Activated T-cell treated with anti-CD3 and anti-CD28 coated beads for 24 hours (primary cell): Measurements from ENCODE around the gene SYS1.

Source experiments
- DNase-seq: peaks from one replicate; pipeline ENCODE4 v3.0.0-alpha.2; 2020; ENCODE audit warnings: low read depth

SYS1 gene

DNA sequence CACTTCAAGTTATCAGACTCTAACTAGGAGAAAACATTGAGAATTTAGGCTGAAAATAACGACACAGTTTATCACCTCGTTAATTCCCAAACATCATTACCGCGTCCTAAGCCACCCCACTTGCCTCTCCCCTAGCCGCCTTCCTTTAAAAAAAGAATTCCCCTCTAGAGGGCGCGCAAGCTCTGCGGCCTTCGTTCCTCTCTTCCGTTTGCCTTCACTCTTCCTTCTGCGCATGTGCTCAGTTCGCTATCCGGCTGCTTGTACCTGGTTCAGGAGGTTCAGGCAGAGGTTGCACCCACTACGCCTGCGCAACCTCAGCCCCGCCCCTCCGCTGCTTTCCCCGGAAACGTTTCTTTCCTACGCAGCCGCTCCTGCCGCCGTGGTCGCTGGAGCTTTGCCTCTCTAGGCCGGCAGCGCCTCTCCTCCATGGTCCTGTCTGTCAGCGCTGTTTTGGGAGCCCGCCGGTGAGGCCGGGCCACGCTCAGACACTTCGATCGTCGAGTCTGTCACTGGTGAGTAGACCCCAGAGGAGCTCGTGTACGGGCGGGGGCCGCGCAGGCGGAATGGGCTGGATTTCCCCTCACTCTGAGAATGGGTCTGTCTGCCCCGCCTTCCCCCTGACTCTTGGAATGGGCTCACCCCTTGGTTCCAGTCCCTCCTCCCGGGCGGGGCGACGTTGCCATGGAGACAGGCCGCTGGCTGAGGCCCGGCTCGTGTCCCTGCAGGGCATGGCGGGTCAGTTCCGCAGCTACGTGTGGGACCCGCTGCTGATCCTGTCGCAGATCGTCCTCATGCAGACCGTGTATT, at the start of gene SYS1:
SYS1 (plus strand) TSS at position 353 of the 807 bp plus-strand sequence; CDS start at position 729, 376 bp downstream.
- DNase-seq = peak; percentile 98

DNA sequence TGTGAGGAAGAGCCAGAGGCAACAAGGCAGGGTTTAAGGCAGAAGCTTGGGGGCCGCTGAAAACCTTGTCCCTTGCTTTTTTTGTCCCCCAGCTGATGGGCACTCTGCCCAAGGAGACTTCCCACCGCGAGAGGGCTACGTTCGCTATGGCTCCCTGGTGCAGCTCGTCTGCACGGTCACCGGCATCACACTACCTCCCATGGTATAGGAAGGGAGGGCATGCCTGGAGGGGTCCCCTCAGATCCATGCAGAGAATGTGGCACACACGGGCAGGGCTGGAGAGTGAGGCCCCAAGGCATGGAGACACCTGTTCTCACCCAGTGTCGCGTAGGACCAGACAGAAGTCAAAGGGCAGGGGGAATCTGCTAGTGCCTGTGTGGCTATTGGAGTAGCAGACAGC, 49.0 kb upstream of the SYS1 start:
- DNase-seq = no peak

DNA sequence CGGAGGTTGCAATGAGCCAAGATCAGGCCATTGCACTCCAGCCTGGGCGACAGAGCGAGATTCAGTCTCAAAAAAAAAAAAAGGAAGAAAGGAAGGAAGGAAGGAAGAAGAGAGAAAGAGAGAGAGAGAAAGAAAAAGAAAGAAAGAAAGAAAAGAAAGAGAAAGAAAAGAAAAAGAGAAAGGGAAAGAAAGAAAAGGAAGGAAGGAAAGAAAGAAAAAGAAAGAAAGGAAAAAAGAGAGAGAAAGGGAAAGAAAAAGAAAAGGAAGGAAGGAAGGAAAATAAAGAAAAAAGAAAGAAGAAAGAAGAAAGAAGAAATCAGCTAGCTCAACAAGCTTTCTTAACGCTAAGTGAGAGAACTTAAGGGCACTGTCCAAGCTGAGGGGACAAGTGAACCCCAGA, 47.3 kb upstream of the SYS1 start:
- DNase-seq = no peak

DNA sequence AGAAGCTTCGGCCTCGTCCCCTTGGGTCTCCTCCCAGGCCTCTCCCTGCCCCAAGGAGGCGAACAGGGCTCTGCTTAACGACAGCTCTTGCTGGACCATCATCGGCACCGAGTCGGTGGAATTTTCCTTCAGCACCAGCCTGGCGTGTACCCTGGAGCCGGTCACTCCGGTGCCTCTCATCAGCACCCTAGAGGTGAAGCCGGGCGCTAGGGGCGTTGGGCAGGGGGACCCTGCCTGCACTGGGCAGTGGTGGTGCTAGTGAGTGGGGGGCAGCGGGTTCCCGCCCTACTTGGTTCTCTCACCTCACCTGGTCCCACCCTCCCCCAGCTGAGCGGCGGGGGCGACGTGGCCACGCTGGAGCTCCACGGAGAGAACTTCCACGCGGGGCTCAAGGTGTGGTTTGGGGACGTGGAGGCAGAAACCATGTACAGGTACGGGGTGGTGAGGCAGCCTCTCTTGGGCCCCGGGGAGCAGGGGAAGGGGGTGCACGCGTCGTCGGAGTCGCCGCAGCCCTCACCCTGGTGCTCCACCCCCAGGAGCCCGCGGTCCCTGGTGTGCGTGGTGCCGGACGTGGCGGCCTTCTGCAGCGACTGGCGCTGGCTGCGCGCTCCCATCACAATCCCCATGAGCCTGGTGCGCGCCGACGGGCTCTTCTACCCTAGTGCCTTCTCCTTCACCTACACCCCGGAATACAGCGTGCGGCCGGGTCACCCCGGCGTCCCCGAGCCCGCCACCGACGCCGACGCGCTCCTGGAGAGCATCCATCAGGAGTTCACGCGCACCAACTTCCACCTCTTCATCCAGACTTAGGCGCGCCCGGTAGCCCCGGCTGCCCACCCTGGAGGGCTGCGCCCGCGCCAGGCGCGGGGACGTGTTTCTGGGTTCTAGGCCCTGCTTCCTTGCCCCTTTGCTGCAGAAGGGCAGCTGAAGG, 46.5 kb upstream of the SYS1 start:
- DNase-seq = no peak

DNA sequence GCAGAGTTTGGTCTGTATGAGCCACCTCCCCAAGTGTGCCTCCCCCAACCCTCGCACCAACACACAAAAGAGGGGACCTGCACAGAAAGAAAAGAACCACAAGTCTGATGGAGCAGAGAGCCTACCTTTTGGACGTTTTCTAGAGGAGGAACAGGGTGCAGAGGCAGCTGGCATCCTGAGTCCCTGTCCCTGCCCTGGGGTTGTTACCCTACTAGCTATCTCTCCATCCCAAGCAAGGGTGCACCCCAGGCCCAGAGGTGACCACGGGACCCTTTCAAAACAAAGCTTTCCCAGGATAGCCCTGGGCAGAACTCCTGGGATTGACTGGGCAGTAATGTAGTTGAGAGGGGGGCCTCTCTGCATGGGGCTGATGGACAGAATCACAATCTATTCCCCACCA, 45.1 kb upstream of the SYS1 start:
- no peak for DNase-seq

DNA sequence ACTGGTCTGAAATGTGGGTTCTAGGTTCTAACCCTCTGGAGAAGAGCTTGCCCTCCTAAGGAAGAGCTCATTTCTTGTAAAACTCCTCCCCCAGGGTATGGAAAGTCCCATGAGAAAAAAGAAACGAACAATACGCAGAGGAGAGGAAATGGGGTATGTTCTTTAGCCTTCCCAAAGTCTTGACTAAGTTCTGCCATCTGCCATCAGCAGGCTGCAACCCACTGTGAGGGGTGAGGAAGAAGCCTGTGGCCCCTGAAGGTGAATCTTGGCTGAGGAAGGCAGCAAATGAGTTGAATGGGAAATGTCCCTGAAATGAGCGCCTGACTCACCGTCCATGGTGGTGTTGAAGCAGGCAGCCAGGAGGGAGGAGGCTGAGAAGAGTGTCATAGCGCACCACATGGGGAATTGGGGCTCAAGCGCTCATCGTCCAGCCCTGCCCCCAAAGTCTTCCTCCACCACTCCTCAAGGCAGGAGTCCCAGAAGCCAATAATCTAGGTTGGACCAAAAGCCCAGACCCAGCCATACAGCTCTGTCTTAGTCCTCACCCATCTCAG, 44.5 kb upstream of the SYS1 start:
- DNase-seq = no peak

DNA sequence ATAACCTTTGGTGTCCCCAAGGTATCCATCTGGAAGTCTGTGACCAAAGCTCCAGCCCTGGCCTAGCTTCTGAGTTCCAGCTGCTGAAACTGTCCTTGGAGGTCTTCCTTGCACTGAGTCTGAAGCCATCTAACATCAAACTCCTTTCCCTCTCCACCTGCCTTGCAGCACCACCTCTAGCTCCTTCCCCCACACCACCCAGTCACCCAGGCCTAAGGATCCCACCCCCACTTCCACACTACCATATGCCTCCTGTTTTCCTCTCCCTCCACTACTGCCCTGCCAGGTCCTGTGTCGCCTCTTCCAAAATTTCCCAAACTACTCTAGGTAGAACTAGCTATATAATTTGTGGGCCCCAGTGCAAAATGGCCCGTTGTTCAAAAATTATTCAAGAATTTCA, 44.0 kb upstream of the SYS1 start:
- no peak for DNase-seq

DNA sequence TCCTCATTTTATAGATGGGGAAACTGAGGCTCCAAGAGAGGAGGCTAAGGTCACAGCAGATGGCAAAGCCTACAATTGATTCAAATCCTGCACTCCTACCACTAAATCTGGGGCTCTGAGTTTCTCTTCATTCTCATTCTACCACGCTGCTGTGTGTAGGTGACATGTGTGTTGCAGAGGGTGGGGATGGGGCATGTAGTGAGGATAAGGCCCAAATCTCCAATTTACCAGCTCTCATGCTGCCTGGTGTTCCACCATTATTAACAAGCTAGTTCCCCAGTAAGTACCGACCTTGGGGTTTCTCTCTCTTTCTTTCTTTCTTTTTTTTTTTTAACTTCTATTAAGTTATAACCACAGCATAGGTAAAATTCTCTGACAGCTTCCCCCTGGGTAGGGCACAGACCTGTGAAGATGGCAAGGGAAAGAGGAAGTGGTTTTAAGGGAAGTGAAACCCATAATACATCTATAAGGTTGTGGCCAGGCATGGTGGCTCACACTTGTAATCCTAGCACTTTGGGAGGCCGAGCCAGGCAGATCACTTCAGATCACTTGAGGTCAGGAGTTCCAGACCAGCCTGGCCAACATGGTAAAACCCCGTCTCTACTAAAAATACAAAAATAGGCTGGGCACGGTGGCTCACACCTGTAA, 41.9 kb upstream of the SYS1 start:
- DNase-seq = no peak

DNA sequence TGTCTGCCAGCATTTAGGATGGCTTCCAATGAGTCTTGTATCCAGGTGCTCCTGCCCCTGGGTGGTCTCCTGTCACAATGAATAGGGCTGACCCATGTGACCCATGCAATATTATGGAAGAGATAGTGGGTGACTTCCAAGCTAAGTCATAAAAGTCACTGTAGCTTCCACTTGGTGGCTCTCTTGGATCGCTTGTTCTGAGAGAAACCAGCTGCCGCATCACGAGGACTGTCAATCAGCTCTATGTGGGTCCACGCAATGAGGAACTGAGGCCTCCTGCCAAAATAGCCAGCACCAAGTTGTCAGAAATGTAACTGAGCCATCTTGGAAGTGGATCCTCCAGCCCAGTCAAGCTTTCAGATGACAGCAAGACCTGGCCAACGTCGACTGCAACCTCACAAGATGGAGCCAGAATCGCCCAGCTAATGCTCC, 40.0 kb upstream of the SYS1 start:
- no peak for DNase-seq

DNA sequence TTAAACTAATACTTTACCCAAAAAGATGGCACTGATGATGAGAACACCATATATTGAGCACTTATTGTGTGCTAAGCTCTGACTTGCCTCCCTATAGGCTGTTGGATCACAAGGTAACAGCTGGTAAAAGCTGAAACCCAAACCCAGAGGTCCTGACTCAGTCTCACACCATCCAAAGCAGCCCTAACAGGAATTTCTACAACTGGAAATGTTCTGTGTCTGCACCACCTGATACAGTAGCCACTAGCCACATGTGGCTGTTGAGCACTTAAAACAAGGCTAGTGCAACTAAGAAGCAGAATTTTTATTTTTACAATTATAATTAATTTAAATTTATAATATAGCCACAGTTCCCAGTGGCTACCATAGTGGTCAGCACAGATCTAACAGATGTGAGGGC, 39.2 kb upstream of the SYS1 start:
- DNase-seq = no peak

DNA sequence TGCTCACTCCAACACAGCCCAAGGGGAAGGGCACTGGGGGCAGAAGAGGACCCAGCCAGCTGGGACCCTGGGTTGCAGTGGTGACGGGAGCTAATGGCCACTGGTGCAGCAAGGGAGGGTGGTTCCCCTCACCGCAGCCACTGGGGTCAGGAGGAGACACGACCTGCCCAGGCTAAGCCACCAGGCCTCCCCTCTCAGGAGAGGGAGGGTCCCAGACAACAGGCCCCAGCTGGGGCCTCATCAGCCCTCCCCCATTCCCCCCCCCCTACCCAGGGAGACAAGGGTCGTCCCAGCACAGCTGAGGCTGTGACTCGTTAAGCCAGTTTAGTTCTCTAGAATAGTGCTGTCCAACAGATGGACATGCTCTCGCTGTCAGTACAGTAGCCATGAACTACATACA, 37.6 kb upstream of the SYS1 start:
- no peak for DNase-seq

DNA sequence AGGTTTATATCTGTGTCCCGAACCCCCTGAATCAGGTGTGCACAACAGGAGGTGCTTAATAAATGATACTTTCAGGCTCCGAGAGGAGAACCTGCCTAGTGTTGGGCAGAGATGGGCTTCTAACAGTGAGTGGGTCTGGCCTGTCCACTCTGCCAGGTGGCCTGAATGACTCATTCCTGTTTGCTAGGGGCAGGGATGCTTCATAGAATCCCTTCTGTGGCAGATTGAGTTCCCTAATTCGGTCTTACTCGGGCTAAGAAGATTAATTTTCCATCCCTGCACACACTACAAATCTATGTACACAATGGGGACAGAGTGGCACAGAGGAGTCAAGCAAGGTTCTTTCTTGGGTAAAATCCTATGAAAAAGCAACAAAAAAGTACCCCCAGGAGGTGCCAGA, 34.5 kb upstream of the SYS1 start:
- no peak for DNase-seq

DNA sequence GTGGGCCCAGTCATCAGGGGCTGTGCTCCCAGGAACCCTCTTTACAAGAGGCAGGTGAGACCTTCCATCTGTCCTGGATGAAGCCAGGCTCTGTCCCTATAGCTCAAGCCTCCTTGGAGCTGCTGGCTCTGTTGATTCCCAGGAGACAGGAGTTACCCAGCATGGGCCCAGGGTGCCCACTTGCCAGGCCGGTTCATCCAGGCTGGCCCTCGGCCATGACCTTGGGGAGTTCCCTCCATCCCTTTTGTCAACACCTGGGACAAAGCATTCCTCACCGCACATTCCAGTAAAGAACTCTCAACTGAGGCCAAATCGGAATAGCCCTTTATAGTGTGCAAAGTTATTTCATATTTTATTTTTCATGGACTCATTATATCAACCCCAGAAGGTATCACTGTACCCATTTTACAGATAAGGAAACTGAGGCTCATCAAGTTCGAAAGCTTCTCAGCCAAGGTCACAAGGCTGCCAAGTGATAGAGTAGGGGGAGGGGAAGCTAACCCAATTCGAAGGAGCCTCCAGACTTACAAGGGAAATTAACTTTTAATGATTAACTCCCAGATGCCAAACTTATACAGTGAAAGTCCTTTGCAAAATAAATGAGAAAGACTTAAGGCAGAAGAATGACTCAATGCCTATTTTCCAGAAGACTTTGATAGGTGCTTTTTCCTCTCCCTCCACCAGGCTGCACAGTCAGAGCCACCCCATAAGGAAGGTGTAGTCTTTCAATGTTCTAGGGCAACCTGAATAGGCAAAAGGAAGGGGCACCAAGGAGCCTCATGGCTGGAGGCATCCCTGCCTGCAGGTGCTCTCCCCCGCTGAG, 33.2 kb upstream of the SYS1 start:
- no peak for DNase-seq

DNA sequence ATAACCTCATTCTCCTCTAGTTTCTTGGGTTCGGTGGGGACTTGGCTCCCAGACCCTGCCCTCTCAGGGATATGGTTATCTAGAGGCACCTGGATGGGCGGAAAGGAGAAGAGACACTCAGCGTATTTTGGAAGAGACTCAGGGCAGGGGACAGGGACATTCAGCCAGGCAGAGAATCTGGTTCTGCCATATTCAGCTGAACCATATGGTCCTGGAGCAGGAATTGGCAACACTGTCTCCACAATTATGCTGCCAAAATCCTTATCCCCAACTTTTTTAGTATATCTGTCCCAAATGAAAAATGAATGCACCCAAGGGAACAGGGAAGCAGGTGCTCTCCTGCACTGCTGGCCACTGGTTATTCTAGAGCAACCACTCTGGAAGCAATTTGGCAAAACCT, 32.5 kb upstream of the SYS1 start:
- no peak for DNase-seq

DNA sequence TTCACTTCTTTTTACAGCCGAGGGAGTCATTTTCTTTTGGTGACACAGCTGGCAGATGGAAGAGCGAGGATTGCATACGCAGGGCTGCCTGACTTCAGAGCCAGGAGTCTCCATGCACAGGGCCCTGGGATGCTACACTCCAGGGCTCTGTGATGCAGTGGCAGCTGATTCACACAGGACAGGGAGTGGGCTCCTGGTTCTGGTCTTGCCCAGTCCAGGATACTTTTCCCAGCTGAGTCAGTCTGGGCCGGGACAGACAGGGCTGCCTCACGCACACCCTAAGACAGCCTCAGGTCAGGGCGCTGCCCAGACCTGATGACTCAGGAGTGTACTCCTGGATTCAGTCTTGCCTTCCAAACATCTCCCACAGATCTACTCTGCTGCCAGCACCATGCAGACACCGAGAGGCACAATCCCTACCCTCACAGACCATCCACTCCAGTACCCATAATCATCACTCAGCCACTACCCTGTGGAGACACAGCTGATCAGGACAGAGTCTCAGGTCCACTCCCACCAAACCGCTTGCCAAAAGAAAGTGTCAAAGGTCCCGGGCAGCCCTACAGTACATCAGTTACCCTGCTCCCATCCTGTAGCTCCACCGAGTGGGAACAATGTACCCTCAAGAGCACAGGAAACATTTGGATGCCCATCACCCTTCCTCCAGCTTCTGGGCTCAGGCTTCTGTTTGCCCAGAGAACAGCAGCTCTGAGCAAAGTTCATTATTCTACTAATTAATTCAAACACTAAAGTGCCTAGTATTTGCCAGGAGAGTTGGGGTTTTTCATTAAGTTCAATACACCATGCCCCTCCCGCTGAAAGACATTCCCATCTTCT, 26.2 kb upstream of the SYS1 start:
- DNase-seq = no peak

DNA sequence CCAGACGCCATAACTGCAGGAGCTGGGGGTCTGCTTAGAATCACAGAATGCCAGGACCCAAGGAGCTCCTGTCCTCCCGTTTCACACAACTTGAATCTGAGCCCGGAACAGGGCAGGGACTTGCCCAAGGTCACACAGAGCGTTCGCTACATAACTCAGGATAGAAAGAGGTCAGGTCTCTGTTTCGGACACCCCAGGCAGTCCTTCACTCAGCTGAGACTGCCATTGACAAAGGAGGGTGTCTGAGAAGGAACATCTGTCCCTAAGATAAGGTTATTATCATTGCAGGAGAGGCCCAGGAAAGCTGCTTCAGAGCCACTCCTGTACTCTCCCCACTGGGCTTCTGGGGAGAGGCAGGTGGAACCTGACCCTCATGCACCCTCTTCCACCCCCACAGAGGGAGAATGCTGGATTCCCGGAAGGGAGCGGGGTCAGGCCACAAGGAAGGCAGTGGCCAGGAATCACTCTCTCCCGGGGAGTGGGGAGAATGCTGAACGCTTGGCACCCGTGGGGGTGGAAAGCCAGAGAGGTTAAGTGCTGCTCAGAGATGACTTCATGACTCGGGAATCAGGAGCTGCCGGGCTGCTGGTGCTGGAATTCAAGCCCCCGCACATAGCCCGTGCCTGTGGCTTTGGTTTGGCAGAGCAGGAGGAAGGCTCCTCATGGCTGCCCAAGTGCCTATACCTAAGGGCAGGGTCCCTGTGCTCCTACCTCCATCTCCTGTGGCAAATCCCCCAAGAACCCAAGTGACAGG, 25.4 kb upstream of the SYS1 start:
- no peak for DNase-seq

DNA sequence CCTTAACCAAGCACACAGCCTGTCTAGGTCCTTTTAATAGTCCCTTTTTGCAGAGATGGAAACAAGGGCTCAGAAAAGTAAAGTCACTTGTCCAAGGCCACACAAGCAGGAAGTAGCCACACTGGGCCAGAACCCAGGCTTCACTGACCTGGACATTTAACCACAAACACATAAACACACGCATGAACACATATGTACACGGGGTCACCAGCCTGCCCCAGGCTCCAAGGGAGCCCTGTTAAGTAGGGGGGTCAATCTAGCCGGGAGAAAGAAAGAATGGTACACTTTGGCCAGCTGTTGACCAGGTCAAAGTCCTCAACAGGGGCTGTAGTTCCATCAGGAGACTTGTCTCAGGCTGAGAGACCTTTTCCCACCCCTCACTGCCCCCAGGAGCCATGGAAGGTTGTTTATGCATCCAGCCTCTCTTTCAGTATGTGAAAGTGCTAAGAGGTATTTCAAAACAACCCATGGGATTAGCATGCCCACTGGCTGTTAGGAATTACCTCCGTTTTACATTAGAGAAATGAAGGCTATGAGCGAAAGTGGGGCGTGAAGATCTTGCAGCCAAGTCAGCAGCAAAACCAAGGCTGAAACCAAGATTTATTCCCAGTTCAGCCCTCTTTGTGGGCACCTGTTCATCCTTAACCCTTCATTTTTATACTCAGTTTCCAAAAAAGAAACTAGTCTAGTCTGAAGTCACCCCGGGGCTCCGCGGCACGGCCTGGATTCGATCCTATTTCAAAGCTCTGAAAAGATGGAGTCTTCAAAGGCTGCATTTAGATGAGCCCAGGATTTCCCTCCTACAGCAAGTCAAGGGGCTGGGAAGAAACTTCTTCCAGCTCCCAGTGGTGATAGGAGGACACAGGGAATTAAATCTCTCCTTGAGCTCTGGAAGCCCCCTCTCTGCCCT, 24.6 kb upstream of the SYS1 start:
- no peak for DNase-seq

DNA sequence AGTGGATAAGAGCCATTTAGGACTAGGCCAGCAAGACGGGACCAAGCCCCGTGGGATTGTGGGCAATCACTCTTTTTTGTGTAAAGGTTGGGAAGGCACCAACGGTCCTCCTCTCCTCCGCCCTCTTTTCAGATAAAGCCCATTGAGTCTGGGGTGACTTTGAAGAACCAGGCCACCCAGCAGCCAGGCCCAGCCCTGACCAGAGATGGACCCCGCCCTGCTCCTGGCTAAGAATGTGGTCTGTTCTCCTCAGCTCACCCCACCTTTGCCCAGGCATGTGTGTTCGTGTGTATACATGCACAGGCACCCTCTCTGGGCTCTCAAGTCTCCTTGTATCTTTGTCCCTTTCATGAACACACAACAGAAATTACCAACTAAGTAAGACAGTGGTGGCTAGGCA, 23.9 kb upstream of the SYS1 start:
- DNase-seq = no peak

DNA sequence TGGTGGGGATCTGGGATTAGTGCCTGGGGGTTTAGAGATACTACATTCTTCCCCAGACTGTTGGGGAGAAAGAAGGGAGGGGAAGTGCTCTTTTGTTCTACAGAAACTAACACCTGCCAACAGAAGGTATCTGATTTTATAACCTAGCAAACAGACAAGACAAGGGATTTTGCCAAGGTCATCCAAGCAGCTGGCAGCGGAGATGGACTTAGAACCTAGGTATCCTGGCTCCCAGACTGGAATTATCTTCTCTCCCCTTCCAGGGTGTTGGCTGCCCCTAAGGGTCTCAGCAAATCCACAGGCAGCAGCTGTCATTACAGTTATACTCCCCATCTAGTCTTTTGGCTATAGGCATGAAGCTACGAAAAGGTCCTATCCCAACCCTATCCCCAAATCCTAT, 23.2 kb upstream of the SYS1 start:
- no peak for DNase-seq
